ENCODE measurements around the gene KCNC2.
"Not testable (repeated sequence)": the region's sequence is repeated elsewhere in the genome, so short reads cannot be mapped to it uniquely, and the experiment has no call there.

KCNC2 gene

GRCh38 chr12:75192196-75192595 lies 17.4 kb downstream of the KCNC2 start:
- Mint-ChIP-seq H3K9me3 (peaks cover 0 to under 1% of the 10 kb centered on the region in 2 donors), H3K27ac (no peak overlapping the region), H3K36me3 (no peaks in the 10 kb centered on the region), H3K4me3 (no peak overlapping the region), H3K4me1 (no peaks in the 10 kb centered on the region), H3K27me3 (peaks cover 0 to 3% of the 10 kb centered on the region in 2 donors)
- DNase-seq = no peak
- ATAC-seq (replicated peaks) = no peak

DNA sequence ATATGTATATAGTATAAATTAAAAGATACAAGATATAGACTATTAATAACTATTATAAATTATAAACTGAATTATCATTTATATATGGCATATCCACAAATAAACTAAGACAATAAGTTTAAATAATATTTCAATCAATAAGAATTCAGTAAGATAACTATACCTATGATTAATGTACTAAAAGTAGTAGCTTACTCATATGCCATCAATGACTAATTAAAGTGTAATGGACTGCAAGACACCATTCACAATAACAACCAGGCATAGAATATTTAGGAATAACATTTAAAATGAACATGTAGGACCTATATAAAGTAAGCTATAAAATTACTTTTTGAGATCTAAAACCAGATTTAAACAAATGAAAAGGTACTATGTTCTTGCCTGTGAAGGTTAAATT lies 18.8 kb downstream of the KCNC2 start:
- H3K27ac Mint-ChIP-seq = no peak overlapping the region
- ATAC-seq (replicated peaks) (no peak), DNase-seq (no peak)
- H3K4me1 Mint-ChIP-seq = no peaks in the 10 kb centered on the region
- H3K9me3 Mint-ChIP-seq = no peaks in the 10 kb centered on the region
- no peaks in the 10 kb centered on the region for H3K27me3 Mint-ChIP-seq
- H3K36me3 Mint-ChIP-seq = no peaks in the 10 kb centered on the region
- no peak overlapping the region for H3K4me3 Mint-ChIP-seq

DNA sequence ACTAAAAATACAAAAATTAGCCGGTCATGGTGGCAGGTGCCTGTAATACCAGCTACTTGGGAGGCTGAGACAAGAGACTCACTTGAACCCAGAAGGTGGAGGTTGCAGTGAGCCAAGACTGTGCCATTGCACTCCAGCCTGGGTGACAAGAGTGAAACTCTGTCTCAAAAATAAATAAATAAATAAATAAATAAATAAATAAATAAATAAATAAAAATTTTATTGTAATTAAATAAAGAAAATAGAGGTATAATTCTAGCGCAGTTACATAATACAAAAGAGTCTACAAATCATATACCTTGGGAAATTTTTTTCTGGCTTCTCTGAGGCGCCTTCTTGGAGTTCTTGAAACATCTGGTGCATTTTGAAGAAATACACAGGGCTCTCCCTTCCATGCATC lies 23.8 kb downstream of the KCNC2 start:
- H3K4me3 Mint-ChIP-seq; H3K9me3 Mint-ChIP-seq; DNase-seq; H3K36me3 Mint-ChIP-seq; H3K27ac Mint-ChIP-seq; ATAC-seq (replicated peaks); H3K27me3 Mint-ChIP-seq; H3K4me1 Mint-ChIP-seq: not testable (repeated sequence)

DNA sequence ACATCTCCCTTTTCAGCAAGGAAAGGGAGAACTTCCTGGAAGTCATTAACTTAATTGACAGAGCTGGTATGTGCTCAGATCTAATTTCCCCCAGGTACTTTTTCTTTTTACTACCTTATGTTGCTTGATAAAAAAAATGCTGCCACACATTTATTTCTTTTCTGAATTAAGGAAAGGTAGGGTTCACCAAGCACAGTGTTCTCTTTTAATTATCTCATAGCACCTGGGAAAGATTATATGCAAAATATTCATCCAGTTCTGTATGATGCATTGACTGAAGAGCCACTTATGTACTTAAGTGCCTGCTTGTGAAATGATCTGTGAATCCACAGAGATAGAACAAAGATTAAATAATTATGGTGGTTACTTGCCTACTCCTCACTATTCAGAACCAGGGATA lies 25.1 kb downstream of the KCNC2 start:
- Mint-ChIP-seq H3K27ac (no peak overlapping the region), H3K27me3 (no peaks in the 10 kb centered on the region), H3K9me3 (no peaks in the 10 kb centered on the region), H3K4me3 (no peak overlapping the region), H3K4me1 (no peaks in the 10 kb centered on the region), H3K36me3 (no peaks in the 10 kb centered on the region)
- ATAC-seq (replicated peaks) (no peak), DNase-seq (no peak)

DNA sequence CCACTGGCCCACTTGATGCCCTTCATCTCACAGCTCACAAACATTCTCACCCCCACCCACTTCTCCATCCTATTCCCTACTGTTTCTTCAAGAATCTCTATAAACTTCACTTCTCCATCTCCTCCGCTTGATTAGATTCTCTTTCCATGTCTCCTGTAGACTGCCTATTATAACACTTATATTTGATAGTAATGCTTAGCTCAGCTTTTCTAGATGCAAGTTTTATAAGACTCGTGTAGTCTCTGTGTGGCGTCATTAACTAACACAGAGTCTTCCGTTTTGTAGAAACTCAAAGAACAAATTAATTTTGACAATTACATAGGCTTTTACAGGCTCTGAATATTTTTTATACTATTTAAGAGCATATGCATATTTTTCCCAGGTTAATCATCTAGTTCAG lies 25.7 kb downstream of the KCNC2 start:
- H3K4me1 Mint-ChIP-seq = no peaks in the 10 kb centered on the region
- H3K27ac Mint-ChIP-seq = no peak overlapping the region
- H3K9me3 Mint-ChIP-seq = no peaks in the 10 kb centered on the region
- ATAC-seq (replicated peaks) = no peak
- no peaks in the 10 kb centered on the region for H3K36me3 Mint-ChIP-seq
- H3K27me3 Mint-ChIP-seq = no peaks in the 10 kb centered on the region
- no peak overlapping the region for H3K4me3 Mint-ChIP-seq
- DNase-seq = no peak

- Mint-ChIP-seq H3K4me3 (no peak overlapping the region), H3K27me3 (no peaks in the 10 kb centered on the region), H3K4me1 (no peaks in the 10 kb centered on the region), H3K9me3 (no peaks in the 10 kb centered on the region), H3K27ac (no peak overlapping the region), H3K36me3 (no peaks in the 10 kb centered on the region)
- DNase-seq (no peak), ATAC-seq (replicated peaks) (no peak)
Measured at GRCh38 chr12:75177997-75178396, 31.6 kb downstream of the KCNC2 start.

- DNase-seq (no peak), ATAC-seq (replicated peaks) (no peak)
- no peaks in the 10 kb centered on the region for H3K36me3 Mint-ChIP-seq
- no peaks in the 10 kb centered on the region for H3K4me1 Mint-ChIP-seq
- no peak overlapping the region for H3K27ac Mint-ChIP-seq
- no peaks in the 10 kb centered on the region for H3K9me3 Mint-ChIP-seq
- H3K4me3 Mint-ChIP-seq = no peak overlapping the region
- no peaks in the 10 kb centered on the region for H3K27me3 Mint-ChIP-seq
Measured at GRCh38 chr12:75172611-75173010, 37.0 kb downstream of the KCNC2 start.

DNA sequence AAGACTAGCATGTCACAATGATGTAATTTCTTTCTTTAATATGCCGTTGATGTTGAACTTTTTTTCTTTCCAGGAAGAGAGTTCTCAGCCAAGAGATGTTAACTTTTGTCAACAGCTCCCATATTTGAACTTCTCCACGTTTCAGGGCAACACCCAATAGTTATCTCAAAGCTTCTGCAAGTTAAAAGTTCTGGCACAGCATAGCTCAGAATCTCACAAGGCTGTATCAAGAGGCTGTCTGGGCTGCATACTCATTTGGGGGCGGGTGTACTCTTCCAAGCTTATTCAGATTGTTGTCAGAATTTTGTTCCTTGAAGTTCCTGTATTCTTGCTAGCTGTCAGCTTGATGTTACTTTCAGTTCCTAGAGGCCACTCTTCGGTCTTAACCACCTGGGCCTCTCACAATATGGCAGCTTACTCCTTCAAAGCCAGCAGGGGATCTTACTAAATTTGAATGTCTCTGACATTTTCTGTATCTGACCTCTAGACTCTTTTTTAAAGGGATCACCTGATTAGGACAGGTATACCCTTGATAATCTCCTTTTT lies 38.9 kb downstream of the KCNC2 start:
- no peaks in the 10 kb centered on the region for H3K27me3 Mint-ChIP-seq
- no peaks in the 10 kb centered on the region for H3K4me1 Mint-ChIP-seq
- DNase-seq = no peak
- no peak for ATAC-seq (replicated peaks)
- no peaks in the 10 kb centered on the region for H3K36me3 Mint-ChIP-seq
- H3K27ac Mint-ChIP-seq = no peak overlapping the region
- no peaks in the 10 kb centered on the region for H3K9me3 Mint-ChIP-seq
- no peak overlapping the region for H3K4me3 Mint-ChIP-seq

DNA sequence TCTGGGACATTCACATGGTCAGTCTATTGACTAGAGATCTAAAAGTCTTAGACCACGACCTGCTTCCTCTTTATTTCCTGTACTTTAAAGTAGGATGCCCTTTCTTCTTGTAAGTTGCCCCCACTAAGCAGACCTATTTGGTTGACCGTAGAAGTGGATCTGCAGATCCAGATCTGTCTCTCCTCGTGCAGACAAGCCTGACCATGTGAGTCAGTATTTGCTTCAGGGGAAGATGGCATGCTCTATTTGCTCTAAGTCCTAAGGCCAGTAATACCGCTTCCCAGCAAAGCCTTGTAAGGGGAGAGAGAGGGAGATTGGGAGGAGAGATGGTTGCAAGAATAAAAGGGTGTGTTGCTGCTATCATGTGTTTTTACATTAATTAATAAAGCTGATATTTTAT lies 46.8 kb downstream of the KCNC2 start:
- Mint-ChIP-seq H3K27me3 (no peaks in the 10 kb centered on the region), H3K27ac (no peak overlapping the region), H3K36me3 (no peaks in the 10 kb centered on the region), H3K4me3 (no peak overlapping the region), H3K9me3 (no peaks in the 10 kb centered on the region), H3K4me1 (no peaks in the 10 kb centered on the region)
- DNase-seq = no peak
- no peak for ATAC-seq (replicated peaks)

DNA sequence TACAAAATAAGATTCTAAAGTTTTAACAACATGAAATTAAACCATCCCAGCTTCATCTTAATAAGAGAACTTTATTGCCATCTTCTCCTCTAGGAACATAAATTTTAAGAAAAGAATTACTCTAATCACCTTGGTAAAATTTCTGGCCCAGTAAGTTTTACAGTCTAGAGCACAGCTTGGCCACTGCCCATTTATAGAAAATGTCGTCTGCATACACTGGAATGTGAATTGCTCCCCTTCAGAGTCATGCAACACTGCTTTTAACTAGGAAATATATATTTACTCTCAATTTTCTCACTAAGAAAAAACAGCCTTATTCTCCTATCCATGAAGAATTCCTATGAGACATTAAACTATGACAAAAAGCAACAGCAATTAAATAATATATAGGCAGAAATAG lies 48.2 kb downstream of the KCNC2 start:
- no peaks in the 10 kb centered on the region for H3K4me1 Mint-ChIP-seq
- H3K27me3 Mint-ChIP-seq = no peaks in the 10 kb centered on the region
- no peaks in the 10 kb centered on the region for H3K36me3 Mint-ChIP-seq
- DNase-seq (no peak), ATAC-seq (replicated peaks) (no peak)
- H3K9me3 Mint-ChIP-seq = no peaks in the 10 kb centered on the region
- H3K4me3 Mint-ChIP-seq = no peak overlapping the region
- H3K27ac Mint-ChIP-seq = no peak overlapping the region

- Mint-ChIP-seq H3K4me1 (no peaks in the 10 kb centered on the region), H3K36me3 (no peaks in the 10 kb centered on the region), H3K27ac (no peak overlapping the region), H3K4me3 (no peak overlapping the region), H3K27me3 (no peaks in the 10 kb centered on the region), H3K9me3 (no peaks in the 10 kb centered on the region)
- no peak for ATAC-seq (replicated peaks)
- DNase-seq = no peak
Measured at GRCh38 chr12:75157385-75157784, 52.3 kb downstream of the KCNC2 start.

DNA sequence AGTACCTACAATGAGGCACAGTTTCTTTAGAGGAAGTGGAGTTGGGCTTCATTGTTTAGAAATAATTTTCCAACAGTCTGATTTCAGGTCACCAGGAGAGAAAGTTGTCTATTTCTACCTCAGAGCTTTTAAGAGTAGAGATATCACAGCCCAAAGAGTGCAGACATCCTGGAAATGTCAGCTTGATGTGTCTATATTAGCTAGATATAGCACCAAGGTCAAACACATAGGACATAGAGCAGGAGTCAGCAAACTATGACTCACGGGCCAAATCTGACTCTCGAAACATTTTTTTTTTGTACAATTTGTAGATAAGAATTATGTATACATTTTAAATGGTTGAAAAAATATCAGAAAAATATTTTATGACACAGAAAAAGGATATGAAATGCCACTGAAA lies 53.7 kb downstream of the KCNC2 start:
- H3K9me3 Mint-ChIP-seq = no peaks in the 10 kb centered on the region
- no peak overlapping the region for H3K27ac Mint-ChIP-seq
- H3K27me3 Mint-ChIP-seq = no peaks in the 10 kb centered on the region
- ATAC-seq (replicated peaks) (no peak), DNase-seq (no peak)
- no peaks in the 10 kb centered on the region for H3K36me3 Mint-ChIP-seq
- no peaks in the 10 kb centered on the region for H3K4me1 Mint-ChIP-seq
- no peak overlapping the region for H3K4me3 Mint-ChIP-seq

- H3K27ac Mint-ChIP-seq = no peak overlapping the region
- ATAC-seq (replicated peaks) (no peak), DNase-seq (no peak)
- H3K9me3 Mint-ChIP-seq = no peaks in the 10 kb centered on the region
- no peaks in the 10 kb centered on the region for H3K27me3 Mint-ChIP-seq
- no peak overlapping the region for H3K4me3 Mint-ChIP-seq
- H3K4me1 Mint-ChIP-seq = no peaks in the 10 kb centered on the region
- no peaks in the 10 kb centered on the region for H3K36me3 Mint-ChIP-seq
Measured at GRCh38 chr12:75154388-75154787, 55.3 kb downstream of the KCNC2 start.

GRCh38 chr12:75139196-75139595 lies 70.4 kb downstream of the KCNC2 start:
- H3K36me3 Mint-ChIP-seq = no peaks in the 10 kb centered on the region
- no peak overlapping the region for H3K4me3 Mint-ChIP-seq
- DNase-seq (no peak), ATAC-seq (replicated peaks) (no peak)
- no peaks in the 10 kb centered on the region for H3K9me3 Mint-ChIP-seq
- H3K4me1 Mint-ChIP-seq = no peaks in the 10 kb centered on the region
- no peaks in the 10 kb centered on the region for H3K27me3 Mint-ChIP-seq
- H3K27ac Mint-ChIP-seq = no peak overlapping the region

DNA sequence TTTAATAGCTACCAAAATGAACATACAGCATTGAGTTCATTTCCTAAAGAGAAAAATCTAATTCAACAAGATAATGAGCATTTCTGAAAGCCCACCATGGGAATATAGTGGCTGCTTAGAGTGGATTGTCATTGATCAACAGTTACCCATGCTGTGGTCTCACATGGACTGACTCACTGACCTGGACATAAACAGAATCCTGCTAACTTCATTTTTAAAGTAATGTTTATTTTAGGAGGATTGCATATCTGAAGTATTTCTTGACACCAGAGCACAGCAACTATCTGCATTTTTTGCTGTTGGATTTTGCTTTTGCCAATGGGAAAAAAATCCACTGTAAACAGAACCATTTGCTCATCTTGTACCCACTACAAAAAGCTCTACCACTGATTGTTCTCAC lies 71.7 kb downstream of the KCNC2 start:
- ATAC-seq (replicated peaks) (no peak), DNase-seq (no peak)
- Mint-ChIP-seq H3K4me3 (no peak overlapping the region), H3K36me3 (no peaks in the 10 kb centered on the region), H3K4me1 (no peaks in the 10 kb centered on the region), H3K9me3 (no peaks in the 10 kb centered on the region), H3K27me3 (no peaks in the 10 kb centered on the region), H3K27ac (no peak overlapping the region)

GRCh38 chr12:75135026-75135425 lies 74.6 kb downstream of the KCNC2 start:
- ATAC-seq (replicated peaks) (no peak), DNase-seq (no peak)
- Mint-ChIP-seq H3K4me1 (no peaks in the 10 kb centered on the region), H3K27ac (no peak overlapping the region), H3K27me3 (no peaks in the 10 kb centered on the region), H3K4me3 (no peak overlapping the region), H3K9me3 (no peaks in the 10 kb centered on the region), H3K36me3 (no peaks in the 10 kb centered on the region)

Measured in stimulated activated naive B cell treated with anti-CD40 and anti-IgM and Interleukin-4, amounts not matched to agents 10 μg/mL and 1 μg/mL and 100 μg/mL, for 72 hours (primary cell).